ENCODE data around the gene DLGAP1. TPM values are rescaled to one million over a fixed set of nuclear protein-coding genes. Genes with fewer than 3 reads are reported as not detected.

DLGAP1 gene
- total and polyA plus RNA-seq, 4 donors: 0.06 to 1.2 (median 0.17) TPM; not detected in 1

DNA sequence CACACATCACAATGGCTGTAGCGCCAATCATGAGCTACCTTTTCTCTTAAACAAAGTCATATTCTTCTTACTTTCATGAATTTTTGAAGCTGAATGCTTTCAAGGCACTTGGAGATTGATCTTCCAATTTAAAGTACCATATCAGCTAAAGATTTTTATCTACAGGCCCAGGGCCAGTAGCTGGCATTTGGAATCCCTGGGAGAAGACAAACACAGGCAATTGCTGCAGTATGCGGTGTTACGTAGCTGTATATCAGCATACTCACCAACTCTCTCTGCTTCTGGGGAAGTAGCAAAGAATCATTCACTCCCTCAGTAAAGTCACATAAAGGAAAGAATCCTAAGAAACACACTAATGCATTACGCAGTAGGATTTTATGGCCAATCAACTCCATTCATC lies 202.3 kb downstream of the DLGAP1 start:
- Histone ChIP-seq H3K4me3 (ENCODE audit: low read depth in 1 of 3, low read length in 3 of 3) (no peak overlapping the region), H3K36me3 (ENCODE audit: control insufficient read depth in 4 of 4, insufficient read depth in 3 of 4, low read depth in 1 of 4, low read length in 3 of 4) (no peaks in the 10 kb centered on the region), H3K9me3 (ENCODE audit: control insufficient read depth in 4 of 4, low read length in 3 of 4) (no peaks in the 10 kb centered on the region), H3K27me3 (ENCODE audit: control insufficient read depth in 4 of 4, insufficient read depth in 4 of 4, low read length in 3 of 4) (no peaks in the 10 kb centered on the region), H3K4me1 (ENCODE audit: control insufficient read depth in 4 of 4, insufficient read depth in 4 of 4, low read length in 3 of 4) (no peaks in the 10 kb centered on the region), H3K9ac (ENCODE audit: low read depth in 1 of 2, low read length in 2 of 2) (no peak overlapping the region), H3K27ac (ENCODE audit: low read depth in 1 of 2, low read length in 2 of 2) (no peak overlapping the region)
- TF ChIP-seq, protein P1, sequence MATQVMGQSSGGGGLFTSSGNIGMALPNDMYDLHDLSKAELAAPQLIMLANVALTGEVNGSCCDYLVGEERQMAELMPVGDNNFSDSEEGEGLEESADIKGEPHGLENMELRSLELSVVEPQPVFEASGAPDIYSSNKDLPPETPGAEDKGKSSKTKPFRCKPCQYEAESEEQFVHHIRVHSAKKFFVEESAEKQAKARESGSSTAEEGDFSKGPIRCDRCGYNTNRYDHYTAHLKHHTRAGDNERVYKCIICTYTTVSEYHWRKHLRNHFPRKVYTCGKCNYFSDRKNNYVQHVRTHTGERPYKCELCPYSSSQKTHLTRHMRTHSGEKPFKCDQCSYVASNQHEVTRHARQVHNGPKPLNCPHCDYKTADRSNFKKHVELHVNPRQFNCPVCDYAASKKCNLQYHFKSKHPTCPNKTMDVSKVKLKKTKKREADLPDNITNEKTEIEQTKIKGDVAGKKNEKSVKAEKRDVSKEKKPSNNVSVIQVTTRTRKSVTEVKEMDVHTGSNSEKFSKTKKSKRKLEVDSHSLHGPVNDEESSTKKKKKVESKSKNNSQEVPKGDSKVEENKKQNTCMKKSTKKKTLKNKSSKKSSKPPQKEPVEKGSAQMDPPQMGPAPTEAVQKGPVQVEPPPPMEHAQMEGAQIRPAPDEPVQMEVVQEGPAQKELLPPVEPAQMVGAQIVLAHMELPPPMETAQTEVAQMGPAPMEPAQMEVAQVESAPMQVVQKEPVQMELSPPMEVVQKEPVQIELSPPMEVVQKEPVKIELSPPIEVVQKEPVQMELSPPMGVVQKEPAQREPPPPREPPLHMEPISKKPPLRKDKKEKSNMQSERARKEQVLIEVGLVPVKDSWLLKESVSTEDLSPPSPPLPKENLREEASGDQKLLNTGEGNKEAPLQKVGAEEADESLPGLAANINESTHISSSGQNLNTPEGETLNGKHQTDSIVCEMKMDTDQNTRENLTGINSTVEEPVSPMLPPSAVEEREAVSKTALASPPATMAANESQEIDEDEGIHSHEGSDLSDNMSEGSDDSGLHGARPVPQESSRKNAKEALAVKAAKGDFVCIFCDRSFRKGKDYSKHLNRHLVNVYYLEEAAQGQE (IDR thresholded peaks at IDR 0.05): no peak
- TF ChIP-seq NR2F2 (IDR thresholded peaks at IDR 0.05): no peak
- no peak for TF ChIP-seq CTCF (IDR thresholded peaks at IDR 0.05; ENCODE audit: low read depth, low read length, missing input control)
- 94% methylated on average over 4 of the region's 4 CpGs for WGBS
- no peak for DNase-seq (ENCODE audit: low spot score)

DNA sequence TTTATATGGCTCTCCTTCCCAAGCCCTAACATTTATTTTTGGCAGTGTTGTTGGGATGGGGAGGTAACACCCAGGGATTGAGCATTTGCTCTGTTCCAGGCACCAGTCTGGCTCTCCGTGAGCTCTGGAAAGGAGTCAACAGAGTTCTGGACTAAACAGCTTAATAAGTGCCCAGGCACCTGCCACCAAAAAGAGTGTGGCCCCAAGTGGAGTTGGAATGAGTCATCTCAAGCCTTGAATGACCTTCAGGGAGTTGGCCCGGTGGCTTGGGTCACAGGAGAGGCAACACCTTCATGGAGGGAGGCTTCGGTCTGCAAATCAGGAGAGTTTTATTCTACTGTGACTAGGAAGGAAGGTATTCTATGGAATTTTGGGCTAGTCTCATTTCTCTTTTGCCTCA lies 203.2 kb downstream of the DLGAP1 start:
- H3K27me3 ChIP-seq (ENCODE audit: control insufficient read depth in 4 of 4, insufficient read depth in 4 of 4, low read length in 3 of 4): no peaks in the 10 kb centered on the region
- no peaks in the 10 kb centered on the region for H3K4me1 ChIP-seq (ENCODE audit: control insufficient read depth in 4 of 4, insufficient read depth in 4 of 4, low read length in 3 of 4)
- H3K9ac ChIP-seq (ENCODE audit: low read depth in 1 of 2, low read length in 2 of 2): no peak overlapping the region
- DNase-seq (ENCODE audit: low spot score): no peak
- no peaks in the 10 kb centered on the region for H3K36me3 ChIP-seq (ENCODE audit: control insufficient read depth in 4 of 4, insufficient read depth in 3 of 4, low read depth in 1 of 4, low read length in 3 of 4)
- H3K9me3 ChIP-seq (ENCODE audit: control insufficient read depth in 4 of 4, low read length in 3 of 4): no peaks in the 10 kb centered on the region
- no peak overlapping the region for H3K4me3 ChIP-seq (ENCODE audit: low read depth in 1 of 3, low read length in 3 of 3)
- TF ChIP-seq HNF4G (IDR thresholded peaks at IDR 0.05) (no peak), TAF1 (conservative IDR thresholded peaks at IDR 0.05) (no peak), RAD21 (IDR thresholded peaks at IDR 0.05) (no peak), HNF4A (conservative IDR thresholded peaks at IDR 0.05) (no peak), EGR1 (IDR thresholded peaks at IDR 0.05; ENCODE audit: low read depth in 2 of 2) (no peak)
- TF ChIP-seq, protein P2, sequence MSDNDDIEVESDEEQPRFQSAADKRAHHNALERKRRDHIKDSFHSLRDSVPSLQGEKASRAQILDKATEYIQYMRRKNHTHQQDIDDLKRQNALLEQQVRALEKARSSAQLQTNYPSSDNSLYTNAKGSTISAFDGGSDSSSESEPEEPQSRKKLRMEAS (IDR thresholded peaks at IDR 0.05): no peak
- 84% methylated on average over 3 of the region's 3 CpGs for WGBS
- H3K27ac ChIP-seq (ENCODE audit: low read depth in 1 of 2, low read length in 2 of 2): no peak overlapping the region

GRCh38 chr18:4251206-4251605 lies 203.9 kb downstream of the DLGAP1 start:
- no peaks in the 10 kb centered on the region for H3K36me3 ChIP-seq (ENCODE audit: control insufficient read depth in 4 of 4, insufficient read depth in 3 of 4, low read depth in 1 of 4, low read length in 3 of 4)
- no peaks in the 10 kb centered on the region for H3K9me3 ChIP-seq (ENCODE audit: control insufficient read depth in 4 of 4, low read length in 3 of 4)
- TF ChIP-seq RXRA (IDR thresholded peaks at IDR 0.05) (no peak), ZBTB33 (IDR thresholded peaks at IDR 0.05) (no peak), YY1 (IDR thresholded peaks at IDR 0.05) (no peak), JUND (IDR thresholded peaks at IDR 0.05) (no peak), CTCF (IDR thresholded peaks at IDR 0.05; ENCODE audit: low read depth, low read length, missing input control) (no peak), HNF4G (IDR thresholded peaks at IDR 0.05) (no peak)
- TF ChIP-seq, protein P3, sequence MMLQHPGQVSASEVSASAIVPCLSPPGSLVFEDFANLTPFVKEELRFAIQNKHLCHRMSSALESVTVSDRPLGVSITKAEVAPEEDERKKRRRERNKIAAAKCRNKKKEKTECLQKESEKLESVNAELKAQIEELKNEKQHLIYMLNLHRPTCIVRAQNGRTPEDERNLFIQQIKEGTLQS (IDR thresholded peaks at IDR 0.05): no peak
- H3K27me3 ChIP-seq (ENCODE audit: control insufficient read depth in 4 of 4, insufficient read depth in 4 of 4, low read length in 3 of 4): no peaks in the 10 kb centered on the region
- no peak overlapping the region for H3K4me3 ChIP-seq (ENCODE audit: low read depth in 1 of 3, low read length in 3 of 3)
- no peaks in the 10 kb centered on the region for H3K4me1 ChIP-seq (ENCODE audit: control insufficient read depth in 4 of 4, insufficient read depth in 4 of 4, low read length in 3 of 4)
- H3K9ac ChIP-seq (ENCODE audit: low read depth in 1 of 2, low read length in 2 of 2): no peak overlapping the region
- no peak overlapping the region for H3K27ac ChIP-seq (ENCODE audit: low read depth in 1 of 2, low read length in 2 of 2)
- DNase-seq (ENCODE audit: low spot score): no peak
- WGBS: 73% methylated on average over 2 of the region's 2 CpGs

Data from liver (tissue), 9 donors.